Forelimb muscle (tissue), 1 donor: Measurements from ENCODE around the gene SAMD4A. TPM values are rescaled to one million over a fixed set of nuclear protein-coding genes. Genes with fewer than 3 reads are reported as not detected.
A peak's percentile ranks its signal among the peaks of the same experiment; 100 is the strongest.

Experiments
- DNase-seq: peaks from one replicate; pipeline ENCODE4 v3.0.0-alpha.2; 2013; ENCODE audit warnings: low read depth
- polyA plus RNA-seq: library from polyadenylated mRNA; unstranded; fragments of 120-200 nt; gene quantifications from one replicate; pipeline ENCODE4 v1.2.1, GENCODE V29; 2013; ENCODE audit not compliant: insufficient read length

The SAMD4A gene
- polyA plus RNA-seq, 1 donor, result 65.1 TPM

DNA sequence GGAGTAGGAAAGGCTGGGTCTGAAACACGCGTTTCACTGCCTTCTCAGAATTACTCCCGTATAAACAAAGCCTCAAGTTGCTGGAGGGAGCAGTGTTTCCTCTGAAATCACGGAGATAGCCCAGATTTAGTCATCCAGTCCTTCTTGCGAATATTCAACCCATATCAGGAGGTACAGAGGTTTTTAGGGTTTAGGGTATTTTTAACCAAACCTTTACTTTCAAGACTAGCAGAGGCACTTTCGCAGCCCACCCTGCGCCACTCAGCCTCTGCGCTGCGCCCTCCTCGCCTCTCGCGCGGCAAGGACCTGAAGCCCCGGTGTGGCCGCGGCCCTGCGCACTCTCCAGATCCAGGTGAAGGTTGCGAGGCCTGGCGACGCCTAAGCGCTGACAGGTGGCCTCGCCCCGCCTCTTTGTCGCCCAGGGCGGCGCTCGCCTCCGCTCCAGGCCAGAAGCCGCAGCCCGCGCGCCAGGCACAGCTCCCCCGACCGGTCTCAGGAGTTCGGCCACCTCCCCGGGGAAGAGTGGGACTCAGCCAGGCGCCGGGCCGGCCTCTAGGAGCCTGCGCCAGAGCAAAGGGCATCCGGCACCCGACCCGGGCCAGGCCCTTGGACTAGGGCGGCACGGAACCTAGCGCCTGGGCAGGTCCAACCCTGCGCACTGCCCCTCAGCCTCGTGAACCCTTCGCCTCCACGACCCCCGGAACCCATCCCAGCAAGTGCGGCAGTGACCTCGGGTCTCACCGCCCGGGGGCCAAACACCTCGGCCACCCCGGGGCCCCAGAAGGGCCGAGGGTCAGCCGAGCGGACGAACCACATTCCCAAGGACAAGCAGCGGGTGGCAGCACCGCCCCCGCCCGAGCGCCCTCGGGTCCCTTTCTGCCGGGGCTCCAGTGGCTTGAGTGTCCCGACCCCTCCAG lies 1.8 kb upstream of the SAMD4A start:
- DNase-seq, result no peak

DNA sequence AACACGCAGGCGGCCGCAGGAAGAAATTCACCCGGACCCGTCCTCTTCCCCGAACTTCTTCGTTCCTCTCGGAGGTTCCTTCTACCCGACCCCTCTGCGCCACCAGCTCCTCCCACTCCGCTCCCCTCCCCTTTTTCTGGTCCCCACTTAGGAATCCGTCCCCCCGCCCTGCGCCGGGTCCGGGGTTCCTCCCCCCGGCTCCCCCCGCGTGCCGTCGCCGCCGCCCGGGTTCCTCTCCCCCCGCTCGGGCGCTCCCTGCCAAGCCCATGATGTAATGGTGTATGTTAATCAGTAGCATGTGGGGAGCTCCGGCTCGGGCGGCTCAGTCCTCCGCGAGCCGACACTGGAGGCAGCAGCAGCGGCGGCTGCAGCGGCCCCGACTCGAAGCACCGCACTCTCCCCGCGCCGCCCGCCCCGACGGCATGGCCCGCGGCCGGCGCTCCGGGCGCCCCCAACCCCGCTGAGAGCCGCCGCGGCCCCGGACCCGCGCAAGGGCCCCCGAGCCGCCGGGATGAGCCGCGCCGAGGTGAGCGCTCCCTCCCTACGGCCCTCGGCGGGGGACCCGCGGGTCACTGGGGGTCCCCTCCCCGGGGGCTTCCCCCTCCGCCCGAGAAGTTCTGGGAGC lies 1.0 kb upstream of the SAMD4A start:
- DNase-seq, result peak; percentile 73

DNA sequence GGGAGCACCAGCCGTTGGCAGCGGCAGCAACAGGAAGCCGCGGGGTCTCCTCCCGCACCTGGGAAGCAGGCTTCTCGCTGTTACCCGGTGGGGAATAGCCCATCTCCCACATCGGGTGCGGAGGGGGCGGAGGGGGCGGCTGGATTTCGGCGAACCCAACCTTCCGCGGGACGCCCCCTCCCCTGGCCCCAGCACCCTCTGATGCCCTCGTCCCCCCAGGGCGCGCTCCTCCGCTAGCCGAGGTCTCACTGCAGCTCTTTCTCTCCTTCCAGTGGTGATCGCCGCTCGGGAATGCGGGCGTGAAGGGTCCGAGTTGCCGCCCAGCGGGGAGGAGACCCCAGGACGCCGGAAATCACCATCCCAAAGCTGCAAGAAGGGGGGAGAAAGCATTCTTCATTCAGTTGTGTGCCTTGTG lies 303 bp downstream of the SAMD4A start:
- DNase-seq, result no peak

DNA sequence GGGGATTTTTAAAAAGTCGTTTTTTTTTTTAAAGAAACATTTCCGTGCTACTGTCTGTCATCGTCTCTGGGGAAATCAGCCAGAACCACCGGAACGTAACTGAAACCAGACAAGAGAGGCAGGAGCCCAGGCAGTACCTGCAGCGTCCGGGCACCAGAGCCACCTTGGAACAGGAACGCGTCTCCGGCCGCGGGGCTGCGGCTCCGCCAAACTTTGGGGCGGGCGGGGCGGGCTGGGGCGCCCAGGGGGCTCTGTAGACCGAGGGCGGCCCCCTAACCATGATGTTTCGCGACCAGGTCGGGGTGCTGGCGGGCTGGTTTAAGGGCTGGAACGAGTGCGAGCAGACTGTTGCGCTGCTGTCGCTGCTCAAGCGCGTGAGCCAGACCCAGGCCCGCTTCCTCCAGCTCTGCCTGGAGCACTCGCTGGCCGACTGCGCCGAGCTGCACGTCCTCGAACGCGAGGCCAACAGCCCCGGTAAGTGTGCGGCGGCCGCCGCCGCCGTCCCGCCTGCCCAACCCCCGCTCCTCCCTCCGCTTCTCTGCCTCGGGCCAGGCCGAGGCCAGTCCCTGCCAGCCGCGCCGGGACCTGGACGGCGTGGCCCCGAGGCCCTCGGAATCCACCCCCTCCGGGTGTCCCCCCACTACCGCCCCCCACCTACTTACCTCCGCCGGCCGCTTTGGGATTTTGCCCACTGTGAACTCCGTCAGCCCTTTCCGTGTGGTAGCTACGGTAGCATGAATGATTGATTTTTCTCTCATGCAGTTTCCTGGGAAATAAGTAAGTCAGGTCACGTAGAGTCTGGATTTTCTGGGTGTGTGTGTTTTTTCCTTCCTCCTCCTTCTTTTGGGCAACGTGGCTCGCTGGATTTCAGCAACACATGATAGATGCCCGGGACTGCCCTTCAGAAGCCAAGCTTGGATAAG lies 972 bp downstream of the SAMD4A start:
- DNase-seq, result no peak

DNA sequence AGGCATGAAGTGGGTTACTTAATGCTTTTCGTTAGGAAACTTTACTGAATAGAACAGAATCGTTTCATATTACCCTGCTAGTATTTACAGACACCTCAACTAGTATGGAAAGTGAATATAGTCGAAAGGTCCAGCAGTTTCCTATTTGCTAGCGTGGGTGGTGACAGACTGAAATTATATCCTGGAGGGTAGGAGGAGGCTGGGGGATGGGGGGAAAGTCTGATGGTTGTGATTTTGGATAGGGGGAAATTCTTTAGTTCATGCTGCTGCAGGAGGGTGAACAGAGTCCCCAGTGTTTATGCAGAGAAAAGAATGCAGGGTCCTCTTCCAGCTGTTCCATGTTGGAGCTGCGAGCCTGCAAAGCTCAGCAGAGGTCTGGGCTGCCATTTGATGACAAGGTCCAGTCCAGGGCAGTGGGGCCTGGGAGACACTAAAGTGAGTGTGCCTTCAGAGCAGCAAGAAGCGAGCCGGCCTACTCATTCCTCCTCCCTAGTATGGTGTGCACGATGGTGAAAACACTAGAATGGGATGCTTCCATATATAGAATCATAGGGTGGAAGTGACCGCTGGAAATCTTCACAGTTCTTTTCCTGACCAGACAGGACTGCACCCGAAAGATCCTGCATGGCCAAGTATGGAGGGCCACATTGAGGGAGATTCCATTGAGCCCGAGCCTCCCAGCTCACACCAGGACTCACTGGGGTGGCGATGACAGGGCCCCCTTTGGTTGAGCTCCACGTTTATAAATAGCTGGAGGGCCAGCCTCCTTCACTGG lies 2.1 kb downstream of the SAMD4A start:
- no peak for DNase-seq

DNA sequence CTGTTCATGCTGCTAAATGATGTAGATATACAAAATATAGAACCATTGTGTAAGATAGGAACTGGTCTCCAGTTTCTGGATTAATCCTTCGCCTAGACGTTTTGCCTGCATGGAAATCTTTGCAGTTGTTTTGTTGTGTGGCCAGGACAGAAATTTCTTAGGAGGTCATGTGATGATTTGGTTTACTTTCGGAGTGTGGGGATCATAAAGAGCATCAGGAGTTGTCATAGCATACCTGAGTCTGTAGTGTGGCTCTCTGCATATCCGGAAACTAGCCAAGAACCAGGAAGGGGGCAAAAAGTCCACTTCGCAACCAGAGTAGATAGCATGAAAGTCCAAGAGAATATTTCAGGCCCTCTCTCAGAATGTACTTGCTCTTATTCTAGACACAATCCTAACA lies 3.1 kb downstream of the SAMD4A start:
- DNase-seq, result no peak

DNA sequence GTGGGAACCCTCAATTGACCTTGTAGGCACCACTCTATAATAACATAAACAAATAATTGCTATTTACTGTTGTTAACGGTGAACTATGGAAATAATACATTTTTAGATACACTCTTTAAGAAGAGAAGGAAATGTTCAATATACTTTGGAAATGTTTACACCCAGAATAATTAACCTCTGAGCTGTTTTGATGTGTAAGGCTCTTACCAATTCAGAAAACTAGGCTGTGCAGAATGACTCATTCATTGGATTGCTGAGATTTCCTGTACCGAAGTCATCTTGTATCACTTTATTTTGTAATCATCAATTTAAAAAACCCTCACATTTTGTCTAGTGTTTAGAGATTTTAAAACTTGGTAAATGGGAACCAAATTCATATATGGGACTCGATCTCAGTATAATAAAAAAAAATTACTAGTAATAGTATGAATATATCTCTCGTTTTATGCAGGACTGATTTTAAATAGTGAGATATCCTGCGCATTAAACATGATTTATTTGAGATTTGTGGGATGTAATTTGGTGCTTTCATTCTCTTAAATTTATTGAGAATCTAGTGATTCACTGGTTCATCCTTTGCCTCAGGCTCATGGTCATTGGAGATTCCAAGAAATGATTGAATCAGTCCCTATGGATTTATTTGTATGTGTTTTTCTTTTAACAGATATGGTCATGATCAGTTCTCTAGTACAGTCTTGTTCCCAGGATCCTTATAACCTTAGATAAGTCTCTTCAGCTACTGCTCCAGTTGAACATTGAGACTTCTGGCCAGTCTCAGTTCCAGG lies 3.9 kb downstream of the SAMD4A start:
- DNase-seq, result no peak

DNA sequence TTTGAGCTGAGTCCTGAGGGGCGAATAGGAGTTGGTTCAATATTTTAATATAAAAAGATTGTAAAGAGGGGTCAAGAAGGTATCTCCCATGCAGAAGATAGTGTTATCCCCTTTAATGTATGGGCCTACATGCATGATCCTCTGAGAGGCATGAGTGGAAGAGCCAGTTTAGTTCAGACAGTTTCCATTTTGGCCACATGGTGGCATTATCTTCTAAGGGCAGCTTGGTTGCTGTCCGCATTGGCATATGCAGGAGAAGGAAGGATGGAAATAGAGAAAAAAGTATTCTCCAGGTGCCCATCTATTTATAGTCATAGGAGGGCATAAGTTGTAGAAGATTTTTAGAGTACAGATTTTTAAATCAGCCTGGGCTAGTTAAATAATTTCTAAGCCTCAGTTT lies 5.4 kb downstream of the SAMD4A start:
- DNase-seq, result no peak

DNA sequence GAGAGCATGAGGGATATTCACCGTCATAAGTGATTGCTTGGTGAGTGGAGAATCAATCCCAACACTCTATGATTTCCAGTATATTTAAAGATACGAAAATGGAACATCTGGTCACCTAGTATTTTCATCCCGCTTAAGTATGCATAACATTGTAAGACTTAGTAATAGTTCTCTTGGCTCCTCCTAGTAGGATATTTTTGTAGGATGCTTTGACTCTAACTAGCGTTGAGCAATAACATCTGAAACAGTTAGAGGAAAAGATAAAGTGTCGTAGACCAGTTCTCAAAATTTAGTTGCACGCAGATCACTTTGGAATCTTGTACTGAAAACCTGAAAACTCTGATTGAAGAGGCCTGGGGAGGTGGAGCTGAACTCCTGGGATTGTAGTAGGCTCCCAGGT lies 7.6 kb downstream of the SAMD4A start:
- no peak for DNase-seq

DNA sequence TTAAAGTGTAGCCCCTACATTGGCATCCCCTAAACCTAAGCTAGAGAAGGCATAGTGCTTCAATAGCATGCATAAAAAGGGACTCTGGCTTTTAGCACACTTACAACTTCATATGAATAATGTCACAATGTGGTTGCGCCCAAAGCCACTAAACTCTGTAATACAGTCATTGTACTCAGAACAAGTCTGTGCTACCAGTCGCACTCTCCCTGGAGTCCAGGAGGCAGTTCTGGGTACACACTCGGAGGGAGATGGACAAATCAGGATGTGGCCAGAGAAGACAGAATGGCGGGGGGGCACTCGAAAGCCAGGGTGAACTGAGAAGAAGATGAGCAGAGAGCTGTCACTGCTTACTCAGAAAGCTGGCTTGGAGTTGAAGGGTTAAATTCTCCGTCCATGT lies 10.6 kb downstream of the SAMD4A start:
- DNase-seq, result no peak

DNA sequence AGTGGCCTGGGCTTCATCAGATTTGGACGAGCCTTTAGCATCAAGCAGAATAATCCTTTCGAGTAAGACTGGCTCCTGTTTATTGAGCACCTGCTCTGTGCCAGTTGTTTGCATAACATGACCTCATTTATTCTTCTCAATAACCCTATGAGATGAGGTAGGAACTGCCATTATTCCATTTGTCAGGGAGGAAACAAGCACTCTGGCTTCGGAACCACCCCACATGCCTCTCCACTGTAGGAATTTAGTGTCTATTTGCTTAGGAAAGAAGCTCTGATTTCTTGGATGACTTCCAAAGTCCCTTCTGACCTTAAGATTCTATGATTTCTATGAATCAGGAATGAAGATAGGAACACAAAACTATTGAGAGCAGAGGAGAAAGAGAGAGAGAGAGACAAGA lies 11.0 kb downstream of the SAMD4A start:
- DNase-seq, result no peak

DNA sequence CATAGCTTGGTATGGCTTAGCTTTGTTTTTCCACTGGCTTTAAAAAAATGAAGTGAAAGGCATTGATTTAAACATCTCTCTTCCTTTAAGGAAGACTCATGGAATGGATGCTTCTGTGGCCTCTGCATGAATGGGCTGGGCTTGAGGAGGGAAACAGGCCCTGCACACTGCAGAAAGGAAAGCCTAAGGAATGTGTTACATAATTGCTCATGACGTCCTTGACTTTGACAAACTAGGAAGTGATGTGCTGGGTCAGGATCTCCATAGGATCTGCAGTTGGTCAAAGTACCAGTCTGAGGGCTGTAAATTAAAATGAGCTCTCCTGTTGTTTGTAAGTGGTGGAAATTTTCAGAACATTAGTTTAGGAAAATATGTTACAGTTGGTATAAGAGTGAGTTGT lies 12.7 kb downstream of the SAMD4A start:
- no peak for DNase-seq

DNA sequence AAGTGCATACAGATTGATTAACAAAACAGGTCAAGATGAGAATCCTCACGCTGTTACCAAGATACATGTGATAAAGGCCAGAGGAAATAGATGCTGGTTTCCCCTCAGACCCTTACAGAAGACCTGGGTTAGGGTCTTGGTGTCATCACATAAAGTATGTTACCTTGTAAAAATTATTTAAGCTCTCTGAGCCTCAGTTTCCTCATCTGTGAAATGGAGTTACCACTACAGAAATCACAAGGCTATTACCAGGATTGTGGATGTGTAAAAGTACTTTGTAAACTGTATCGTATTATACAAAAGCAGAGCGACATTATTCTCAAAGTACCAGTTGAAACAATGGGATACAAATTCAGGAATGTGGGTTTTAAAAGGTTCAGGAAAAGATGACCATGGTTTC lies 14.0 kb downstream of the SAMD4A start:
- no peak for DNase-seq

DNA sequence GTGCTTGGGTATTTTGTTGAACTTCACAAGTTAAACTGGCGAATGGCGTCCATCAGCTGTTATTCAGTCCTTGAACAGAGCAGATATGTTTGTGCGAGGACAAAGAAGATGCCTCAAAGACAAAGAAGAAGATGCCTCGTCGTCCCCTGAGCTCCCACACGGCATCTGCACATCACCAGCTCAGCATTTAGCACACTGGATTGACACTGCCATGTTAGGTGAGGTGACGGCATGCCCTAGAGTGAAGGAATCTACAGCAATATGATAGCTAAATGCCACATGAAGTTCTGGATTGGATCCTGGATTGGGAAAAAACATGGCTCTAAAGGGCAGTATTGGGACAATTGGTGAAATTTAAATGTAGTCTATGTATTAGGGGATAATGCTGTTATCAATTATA lies 15.4 kb downstream of the SAMD4A start:
- DNase-seq, result no peak

DNA sequence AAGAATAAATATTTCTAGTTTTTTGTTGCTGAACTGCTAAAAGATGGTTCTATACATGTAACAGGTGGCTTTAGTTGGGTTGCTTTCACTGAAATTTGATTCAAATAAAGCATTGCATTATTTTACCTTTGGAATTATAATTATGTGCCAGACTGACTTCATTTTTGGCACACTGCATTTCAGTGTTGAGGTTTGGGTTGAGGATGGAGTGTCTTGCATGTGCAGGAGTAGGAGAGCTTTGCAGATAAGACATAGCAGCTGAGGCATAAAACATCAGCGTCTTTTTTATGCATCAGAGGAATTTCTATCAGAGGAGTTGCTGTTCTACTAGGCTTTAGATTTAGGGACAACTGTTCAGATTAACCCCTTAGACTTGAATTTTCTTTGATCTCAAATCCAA lies 17.2 kb downstream of the SAMD4A start:
- DNase-seq, result no peak

DNA sequence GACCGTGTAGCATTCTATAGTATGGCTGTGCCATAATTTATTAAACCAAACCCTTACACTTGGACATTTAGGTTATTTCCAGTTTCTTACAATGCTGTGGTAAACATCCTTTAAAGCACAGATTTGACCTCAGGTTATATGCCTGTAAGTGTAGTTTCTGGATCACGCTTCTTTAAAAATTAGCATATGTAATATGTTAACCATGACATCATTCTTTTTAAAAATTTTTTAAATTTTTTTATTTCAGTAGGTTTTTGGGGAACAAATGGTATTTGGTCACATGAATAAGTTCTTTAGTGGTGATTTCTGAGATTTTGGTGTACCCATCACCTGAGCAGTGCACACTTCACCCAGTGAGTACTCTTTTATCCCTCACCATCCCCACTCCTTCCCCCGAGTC lies 18.3 kb downstream of the SAMD4A start:
- DNase-seq, result no peak

DNA sequence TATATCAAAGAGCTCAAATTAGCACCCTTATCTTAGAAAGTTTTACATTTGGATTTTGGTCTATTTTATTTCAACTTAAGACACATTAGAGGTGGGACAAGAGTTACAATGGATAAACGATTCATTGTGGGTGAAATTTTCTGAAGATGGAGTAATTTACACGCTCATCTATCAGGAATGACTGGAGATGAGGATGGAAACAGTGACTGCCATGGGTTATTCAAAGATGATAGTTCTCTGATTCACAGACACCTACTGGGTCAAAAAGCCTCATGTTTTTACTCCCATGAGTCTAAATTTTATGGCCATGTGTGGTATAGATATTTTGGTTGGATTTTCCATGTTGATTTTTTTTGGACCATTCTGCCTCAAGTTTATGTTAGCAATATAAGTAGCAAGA lies 22.1 kb downstream of the SAMD4A start:
- DNase-seq, result no peak

DNA sequence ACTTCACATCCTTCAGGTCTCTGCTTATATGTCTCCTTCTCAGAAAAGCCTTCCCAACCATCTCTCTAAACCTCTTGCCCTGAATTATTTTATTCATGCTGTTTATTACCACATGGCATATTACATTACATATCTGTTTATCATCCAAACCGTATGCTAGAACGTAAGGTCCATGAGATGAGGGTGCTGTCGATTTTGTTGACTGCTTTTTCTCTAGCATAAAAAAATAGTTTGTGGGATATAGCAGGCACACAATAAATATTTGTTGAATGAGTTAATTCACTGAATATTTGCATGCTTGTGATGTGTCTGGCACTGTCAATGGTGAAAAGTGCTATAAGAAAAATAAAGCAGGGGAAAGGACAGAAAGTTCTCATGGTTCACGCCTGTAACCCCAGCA lies 22.9 kb downstream of the SAMD4A start:
- DNase-seq, result no peak

DNA sequence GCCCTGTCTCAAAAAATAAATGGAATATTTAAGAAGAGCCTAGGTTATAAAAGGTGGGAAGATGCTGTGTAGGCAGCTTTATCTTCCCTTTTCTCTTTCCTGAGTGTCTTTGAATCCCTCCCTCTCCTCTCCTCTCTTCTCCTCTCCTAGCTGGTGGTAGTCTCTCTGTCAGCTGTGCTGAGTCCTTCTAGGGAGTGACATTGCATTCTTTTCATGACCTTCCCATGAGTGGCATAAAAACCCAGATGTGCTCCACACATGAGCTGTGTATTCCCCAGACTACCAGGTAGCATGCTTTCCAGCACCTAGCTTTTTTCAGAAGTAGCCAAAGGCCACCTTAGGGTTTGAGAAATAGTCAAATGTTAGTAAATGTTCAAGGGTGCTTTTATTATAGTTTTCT lies 23.6 kb downstream of the SAMD4A start:
- DNase-seq, result no peak

DNA sequence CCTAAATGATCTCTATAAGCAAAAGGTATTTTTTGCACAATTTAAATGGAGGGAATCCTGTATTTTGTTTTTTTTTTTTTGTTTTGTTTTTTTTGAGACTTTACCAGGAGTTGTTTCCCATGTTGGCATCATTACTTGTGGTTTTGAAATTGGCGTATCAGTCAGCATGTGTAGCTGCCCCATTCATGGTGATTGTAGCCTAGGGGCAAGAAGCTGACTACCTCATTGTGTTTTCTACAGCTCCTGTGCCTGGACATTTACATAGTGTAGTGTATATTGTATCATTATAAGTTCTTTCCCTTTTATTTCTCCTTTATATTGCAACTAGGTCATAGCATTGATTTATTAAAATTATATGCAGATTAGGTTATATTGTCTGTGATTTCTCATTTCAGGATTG lies 24.5 kb downstream of the SAMD4A start:
- DNase-seq, result no peak

DNA sequence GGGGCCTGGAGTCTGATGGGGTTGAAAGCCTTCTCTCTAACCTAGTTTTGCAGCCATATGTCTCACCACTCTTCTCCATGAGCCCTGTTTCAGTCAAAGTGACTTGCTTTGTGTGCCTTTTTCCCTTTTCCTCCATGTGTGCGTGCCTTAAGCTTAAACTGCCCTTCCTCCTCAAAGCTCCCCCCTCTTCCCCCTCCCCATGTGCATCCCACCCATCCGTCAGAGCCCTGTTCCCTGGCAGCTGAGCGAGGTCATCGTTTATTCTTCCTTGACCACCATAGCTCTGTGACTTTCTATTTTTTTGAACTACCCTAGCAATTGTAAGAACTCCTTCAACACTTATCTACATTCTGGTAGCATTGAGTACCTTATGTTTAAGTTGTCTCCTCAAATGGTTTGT lies 24.9 kb downstream of the SAMD4A start:
- DNase-seq, result no peak
